GM10266 (cell line): Measurements from ENCODE around the gene SLC39A8.

Experiments
- DNase-seq: peaks from one replicate; pipeline ENCODE4 v3.0.0; 2012; ENCODE audit errors: extremely low spot score
- TF ChIP-seq, protein P1 (sequence below): IDR thresholded peaks from 2 replicates; pipeline ENCODE4 v1.5.1; 2012; ENCODE audit warnings: mild to moderate bottlenecking, low read depth; ENCODE audit not compliant: control insufficient read depth, insufficient read depth; ENCODE audit errors: missing control alignments

Gene SLC39A8

DNA sequence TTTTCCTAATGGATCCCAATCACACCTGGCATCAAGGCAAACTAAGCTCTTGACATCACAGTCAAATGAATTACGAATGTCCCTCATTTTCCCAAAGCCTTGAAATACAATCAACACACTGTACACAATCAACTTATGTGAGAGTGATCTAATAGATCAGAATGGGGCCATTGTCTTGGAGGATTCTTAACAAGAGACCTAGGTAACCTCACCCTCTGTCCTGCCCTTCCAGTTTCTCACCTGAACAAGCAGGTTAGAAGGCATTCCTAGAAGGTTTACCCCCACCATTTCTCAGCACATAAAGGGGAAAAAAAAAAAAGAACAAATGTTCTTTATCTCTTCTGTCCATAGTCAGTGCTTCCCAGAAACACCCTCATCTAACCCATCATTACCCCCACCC is 6.3 kb downstream of the SLC39A8 start:
- TF ChIP-seq, protein P1, sequence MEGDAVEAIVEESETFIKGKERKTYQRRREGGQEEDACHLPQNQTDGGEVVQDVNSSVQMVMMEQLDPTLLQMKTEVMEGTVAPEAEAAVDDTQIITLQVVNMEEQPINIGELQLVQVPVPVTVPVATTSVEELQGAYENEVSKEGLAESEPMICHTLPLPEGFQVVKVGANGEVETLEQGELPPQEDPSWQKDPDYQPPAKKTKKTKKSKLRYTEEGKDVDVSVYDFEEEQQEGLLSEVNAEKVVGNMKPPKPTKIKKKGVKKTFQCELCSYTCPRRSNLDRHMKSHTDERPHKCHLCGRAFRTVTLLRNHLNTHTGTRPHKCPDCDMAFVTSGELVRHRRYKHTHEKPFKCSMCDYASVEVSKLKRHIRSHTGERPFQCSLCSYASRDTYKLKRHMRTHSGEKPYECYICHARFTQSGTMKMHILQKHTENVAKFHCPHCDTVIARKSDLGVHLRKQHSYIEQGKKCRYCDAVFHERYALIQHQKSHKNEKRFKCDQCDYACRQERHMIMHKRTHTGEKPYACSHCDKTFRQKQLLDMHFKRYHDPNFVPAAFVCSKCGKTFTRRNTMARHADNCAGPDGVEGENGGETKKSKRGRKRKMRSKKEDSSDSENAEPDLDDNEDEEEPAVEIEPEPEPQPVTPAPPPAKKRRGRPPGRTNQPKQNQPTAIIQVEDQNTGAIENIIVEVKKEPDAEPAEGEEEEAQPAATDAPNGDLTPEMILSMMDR: no peak

DNA sequence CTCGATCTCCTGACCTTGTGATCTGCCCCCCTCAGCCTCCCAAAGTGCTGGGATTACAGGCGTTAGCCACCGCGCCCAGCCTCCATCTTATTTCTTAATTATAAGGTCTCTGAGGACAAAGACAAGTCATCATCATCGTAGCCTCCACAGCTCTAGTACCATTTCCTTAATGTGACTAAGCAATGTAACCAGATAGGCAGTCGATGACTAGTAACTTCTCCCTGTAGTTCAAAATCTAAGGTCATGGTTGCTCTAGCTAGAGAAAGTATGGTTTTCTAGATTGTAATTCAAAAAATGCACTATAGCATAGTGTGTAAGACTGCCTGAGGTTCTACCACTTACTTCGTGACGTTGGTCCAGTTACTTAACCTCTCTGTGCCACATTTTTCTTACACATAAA is 6.9 kb downstream of the SLC39A8 start:
- TF ChIP-seq, protein P1: no peak
- DNase-seq: no peak

More for the DNA sequence above, 6.3 kb downstream of the SLC39A8 start:
- no peak for DNase-seq

DNA sequence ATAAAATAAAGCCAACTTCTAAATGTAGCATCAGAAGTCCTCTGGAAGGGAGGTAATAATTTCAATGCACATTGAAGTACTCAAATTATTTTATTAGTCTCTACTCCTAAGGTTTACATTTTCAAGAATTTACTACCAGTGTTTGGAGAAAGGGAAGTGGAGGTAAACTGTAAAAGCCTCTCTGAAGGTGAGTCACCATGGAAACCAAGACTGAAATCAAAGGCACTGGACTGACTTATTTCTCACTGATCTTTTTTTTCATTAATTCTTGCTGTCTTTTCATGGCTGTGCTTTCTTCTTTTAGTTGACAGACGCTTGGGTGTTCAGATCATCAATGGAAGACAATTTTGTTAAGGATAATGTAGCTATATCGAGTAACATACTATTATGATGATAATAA is 9.7 kb downstream of the SLC39A8 start:
- DNase-seq: no peak
- TF ChIP-seq, protein P1: no peak

DNA sequence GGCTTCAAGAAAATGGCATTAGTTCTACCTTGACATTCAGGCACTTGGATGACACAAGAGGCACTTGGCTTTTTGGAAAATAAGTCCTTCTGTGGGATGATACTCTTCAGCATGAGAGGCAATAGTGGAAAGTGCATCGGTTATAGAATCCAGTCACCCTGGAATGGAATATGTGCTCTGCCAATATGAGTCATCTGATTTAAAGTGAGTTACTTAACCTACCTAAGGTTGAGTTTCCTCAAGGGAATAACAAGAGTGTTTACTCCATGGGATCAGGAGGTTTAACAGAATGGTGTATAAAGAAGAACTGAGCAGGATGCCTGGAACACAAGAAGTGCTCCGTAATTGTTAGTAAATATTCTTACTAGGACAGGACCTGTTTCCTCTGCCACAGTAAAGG is 10.7 kb downstream of the SLC39A8 start:
- TF ChIP-seq, protein P1: no peak
- DNase-seq: no peak

DNA sequence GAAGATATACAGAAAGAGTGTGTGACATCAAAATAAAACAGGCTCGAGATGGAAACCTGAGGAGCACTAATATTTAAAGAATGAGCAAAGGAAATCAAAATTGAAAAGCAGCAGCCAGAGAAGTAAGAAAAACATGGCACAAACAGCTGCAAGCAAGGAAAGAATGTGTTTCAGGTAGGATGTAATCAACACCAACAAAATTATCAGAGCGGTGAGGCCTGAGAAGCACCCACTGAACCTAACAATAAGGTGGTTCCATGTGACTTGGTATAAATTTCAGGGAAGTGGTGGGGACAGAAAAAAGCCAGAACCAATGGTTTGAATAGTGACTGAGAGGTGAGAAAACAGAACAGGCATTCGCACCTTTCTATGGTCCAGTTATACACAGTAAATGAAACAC is 11.5 kb downstream of the SLC39A8 start:
- DNase-seq: no peak
- TF ChIP-seq, protein P1: no peak

DNA sequence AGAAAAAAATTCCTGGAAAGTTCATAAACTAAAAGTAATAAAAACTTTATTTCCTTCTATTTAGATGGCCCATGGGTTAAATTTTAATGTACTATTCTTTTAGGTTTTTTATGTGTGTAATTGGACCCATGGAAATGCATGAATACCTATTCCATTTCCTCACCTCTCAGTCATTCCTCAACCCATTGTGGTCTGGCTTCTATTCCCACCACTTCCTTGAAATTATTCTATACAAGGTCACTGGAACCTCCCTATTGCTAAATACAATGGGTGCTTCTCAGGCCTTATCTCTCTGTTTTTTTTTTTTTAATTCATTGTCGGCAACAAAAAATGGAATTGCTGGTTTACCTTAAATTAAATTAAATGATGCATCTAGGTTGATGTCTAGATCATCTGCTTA is 17.2 kb downstream of the SLC39A8 start:
- no peak for DNase-seq
- TF ChIP-seq, protein P1: no peak

DNA sequence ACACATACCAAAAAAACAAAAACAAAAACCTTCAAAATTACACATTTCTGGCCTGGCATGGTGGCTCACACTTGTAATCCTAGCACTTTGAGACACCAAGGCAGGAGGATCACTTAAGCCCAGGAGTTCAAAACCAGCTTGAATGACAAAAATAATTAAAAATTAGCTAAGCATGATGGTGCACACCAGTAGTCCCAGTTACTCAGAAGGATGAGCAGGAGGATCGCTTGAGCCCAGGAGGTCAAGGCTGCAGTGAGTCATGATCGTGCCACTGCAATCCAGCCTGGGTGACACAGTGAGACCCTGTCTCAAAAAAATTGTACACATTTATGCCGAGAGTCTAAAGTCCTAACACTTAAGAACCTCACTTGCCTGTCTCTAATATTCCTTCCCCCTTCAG is 18.3 kb downstream of the SLC39A8 start:
- TF ChIP-seq, protein P1: no peak
- DNase-seq: no peak

DNA sequence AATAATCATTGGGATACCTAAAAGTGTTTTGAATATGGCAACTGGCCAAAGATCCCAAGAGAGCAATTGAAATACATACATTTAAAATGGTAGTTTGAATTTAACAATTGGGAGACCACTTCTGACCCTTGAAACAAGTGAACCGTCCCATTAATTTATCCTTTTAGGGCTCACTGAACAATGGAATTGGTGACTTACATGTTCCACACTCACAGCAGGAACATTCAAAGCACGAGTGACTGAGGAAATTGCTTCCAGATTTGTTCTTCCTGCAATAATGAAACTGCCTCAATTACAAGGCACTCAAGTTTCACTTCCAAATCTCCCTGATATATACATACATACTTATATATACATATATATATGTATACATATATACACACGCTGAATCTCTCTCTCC is 20.6 kb downstream of the SLC39A8 start:
- DNase-seq: no peak

More for the DNA sequence above, 20.6 kb downstream of the SLC39A8 start:
- TF ChIP-seq, protein P1: no peak
